Measurements from ENCODE around the gene PIGR. TPM values are rescaled to one million over a fixed set of nuclear protein-coding genes. Genes with fewer than 3 reads are reported as not detected.

PIGR gene
- total and polyA plus RNA-seq, 9 donors = 0.04 to 5.3 (median 0.73) TPM; not detected in 1

DNA sequence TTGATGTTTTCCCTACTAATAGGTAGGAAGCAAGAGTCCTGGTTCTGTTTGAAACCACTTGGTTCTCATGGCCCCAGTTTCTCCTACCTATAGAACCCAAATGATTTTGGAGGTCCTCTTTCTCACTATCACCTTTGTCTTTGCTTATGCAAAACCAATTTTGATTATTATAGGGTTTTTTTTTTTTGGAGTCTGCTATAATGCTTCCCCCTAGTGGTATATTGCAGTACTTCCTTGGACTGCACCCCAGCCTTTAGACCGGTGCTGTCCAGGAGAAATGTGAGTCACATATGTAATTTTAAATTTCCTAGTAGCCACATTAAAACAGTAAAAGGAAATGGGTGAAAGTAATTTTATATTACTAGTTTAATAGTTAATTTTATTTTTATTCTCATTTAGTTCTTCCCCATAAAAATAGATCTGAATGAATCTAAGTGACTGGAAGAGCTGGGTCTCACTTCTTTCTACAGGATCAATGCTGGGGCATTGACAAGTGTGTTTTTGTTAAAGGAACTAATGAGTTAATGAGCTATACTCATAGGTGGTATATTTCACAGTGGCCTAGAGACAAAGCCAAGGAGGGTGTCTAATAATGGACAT, 35.1 kb downstream of the PIGR start:
- TF ChIP-seq EP300 (IDR thresholded peaks at IDR 0.05) = no peak
- TF ChIP-seq, protein P1, sequence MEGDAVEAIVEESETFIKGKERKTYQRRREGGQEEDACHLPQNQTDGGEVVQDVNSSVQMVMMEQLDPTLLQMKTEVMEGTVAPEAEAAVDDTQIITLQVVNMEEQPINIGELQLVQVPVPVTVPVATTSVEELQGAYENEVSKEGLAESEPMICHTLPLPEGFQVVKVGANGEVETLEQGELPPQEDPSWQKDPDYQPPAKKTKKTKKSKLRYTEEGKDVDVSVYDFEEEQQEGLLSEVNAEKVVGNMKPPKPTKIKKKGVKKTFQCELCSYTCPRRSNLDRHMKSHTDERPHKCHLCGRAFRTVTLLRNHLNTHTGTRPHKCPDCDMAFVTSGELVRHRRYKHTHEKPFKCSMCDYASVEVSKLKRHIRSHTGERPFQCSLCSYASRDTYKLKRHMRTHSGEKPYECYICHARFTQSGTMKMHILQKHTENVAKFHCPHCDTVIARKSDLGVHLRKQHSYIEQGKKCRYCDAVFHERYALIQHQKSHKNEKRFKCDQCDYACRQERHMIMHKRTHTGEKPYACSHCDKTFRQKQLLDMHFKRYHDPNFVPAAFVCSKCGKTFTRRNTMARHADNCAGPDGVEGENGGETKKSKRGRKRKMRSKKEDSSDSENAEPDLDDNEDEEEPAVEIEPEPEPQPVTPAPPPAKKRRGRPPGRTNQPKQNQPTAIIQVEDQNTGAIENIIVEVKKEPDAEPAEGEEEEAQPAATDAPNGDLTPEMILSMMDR (IDR thresholded peaks at IDR 0.05) = peak; percentile 42 to 49 (median 48)
- H3K36me3 ChIP-seq = no peaks in the 10 kb centered on the region
- H3K27me3 ChIP-seq = no peaks in the 10 kb centered on the region
- H3K9me3 ChIP-seq = no peaks in the 10 kb centered on the region
- peaks cover 4% of the 10 kb centered on the region for H3K4me1 ChIP-seq (ENCODE audit: insufficient read depth)
- no peak overlapping the region for H3K27ac ChIP-seq
- DNase-seq = peak in 1 of 5 donors; percentile 34
- no peak overlapping the region for H3K4me3 ChIP-seq
- intact Hi-C loops (cut with DNase I) = loop anchor here (5.0 to 10.0 kb wide), 8 partner anchors 164 to 436 kb away; partner anchors contain the start of gene IKBKE (in 2 of the 4)
- 0 to 2% (median 0%) methylated on average over 1 of the region's 1 CpG for WGBS, 3 donors

DNA sequence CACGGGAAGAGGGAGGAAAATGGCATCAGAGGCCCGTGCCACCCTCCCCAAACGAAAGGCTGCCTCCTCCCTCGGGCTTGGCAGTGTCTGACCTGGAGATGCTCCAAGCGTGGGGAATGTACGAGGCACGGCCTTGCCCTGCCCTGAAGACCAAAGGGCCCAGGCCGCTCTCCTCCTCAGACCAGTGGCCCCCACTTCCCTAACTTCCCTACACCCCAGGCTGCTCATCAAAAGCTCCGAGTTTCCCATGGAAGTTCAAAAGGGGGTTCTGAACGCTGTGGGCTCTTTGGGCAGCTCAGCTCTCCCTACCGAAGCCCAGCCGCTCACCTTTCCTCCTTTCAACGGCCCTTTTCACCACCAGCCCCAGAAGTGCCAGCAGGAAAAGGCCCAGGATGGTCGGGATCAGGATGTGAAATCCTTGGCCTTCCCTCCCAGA, 36.4 kb downstream of the PIGR start:
- no peaks in the 10 kb centered on the region for H3K27me3 ChIP-seq
- peak in 1 of 5 donors; percentile 17 for DNase-seq
- TF ChIP-seq EP300 (IDR thresholded peaks at IDR 0.05) (no peak), POLR2A (IDR thresholded peaks at IDR 0.05) (no peak)
- TF ChIP-seq, protein P1 (IDR thresholded peaks at IDR 0.05) = no peak
- H3K4me1 ChIP-seq (ENCODE audit: insufficient read depth) = peaks cover 4% of the 10 kb centered on the region
- no peaks in the 10 kb centered on the region for H3K36me3 ChIP-seq
- H3K4me3 ChIP-seq = peak overlapping the region; percentile 34
- intact Hi-C loops (cut with DNase I) = loop anchor here (5.0 to 10.0 kb wide), 8 partner anchors 165 to 435 kb away; partner anchors contain the start of gene IKBKE (in 2 of the 4)
- H3K27ac ChIP-seq = no peak overlapping the region
- no peaks in the 10 kb centered on the region for H3K9me3 ChIP-seq
- WGBS, 3 donors = 19 to 23% (median 21%) methylated on average over 14 of the region's 14 CpGs

DNA sequence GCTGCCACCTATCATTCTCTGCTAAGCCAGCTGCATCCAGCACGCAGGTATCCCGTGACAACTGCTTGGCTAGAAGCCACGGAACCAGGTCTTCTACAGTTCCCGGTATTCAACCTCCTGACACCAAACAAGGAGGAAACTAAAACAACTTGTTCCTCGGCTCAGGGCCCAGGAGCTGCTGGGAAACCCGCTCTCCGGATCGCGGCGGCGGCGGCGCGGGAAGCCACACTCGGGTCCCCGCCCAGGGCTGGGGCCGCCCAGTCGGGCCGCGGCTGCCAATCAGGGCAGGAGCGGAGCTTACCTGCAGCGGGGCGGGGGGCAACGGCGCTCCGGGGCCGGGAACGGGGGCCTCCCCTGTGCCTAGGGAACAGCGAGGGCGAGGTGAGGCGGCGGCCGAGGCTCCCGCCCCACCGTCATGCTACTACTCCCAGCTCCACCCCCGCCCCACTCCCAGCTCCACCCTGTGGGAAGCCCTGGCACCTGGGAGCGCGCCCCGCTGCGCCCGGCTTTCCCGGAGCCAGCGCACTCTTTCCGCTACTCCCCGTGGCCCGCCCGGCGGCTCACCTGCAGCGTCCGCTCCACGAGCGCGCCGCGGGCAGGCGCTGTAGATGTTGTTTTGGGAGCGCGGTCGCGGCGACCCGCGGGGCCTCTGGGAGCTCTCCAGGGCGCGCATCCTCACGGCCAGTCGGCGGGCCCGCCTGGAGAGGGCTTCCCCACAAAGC, 36.9 kb downstream of the PIGR start:
- Histone ChIP-seq H3K36me3 (no peaks in the 10 kb centered on the region), H3K9me3 (no peaks in the 10 kb centered on the region), H3K27me3 (no peaks in the 10 kb centered on the region), H3K4me3 (peak overlapping the region; percentile 34), H3K4me1 (ENCODE audit: insufficient read depth) (peaks cover 4% of the 10 kb centered on the region), H3K27ac (no peak overlapping the region)
- intact Hi-C loops (cut with DNase I) = no loop called here
- 1 to 5% (median 2%) methylated on average over 49 to 69 of the region's 69 CpGs for WGBS, 3 donors
- DNase-seq = peak in 4 of 5 donors; percentile 23 to 69 (median 52)
- TF ChIP-seq EP300 (IDR thresholded peaks at IDR 0.05) = peak; percentile 23
- TF ChIP-seq, protein P1 (IDR thresholded peaks at IDR 0.05) = no peak

DNA sequence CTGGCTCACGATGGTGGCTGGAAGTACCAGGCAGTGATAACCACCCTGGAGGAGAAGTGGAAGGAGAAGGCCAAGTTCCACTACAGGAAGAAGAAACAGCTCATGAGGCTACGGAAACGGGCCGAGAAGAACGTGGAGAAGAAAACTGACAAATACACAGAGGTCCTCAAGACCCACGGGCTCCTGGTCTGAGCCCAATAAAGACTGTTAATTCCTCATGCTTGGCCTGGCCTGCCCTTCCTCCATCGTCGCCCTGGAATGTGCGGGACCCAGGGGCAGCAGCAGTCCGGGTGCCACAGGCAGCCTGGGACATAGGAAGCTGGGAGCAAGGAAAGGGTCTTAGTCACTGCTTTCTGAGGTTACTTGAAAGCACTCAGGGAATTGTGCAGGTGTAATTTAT, 38.2 kb downstream of the PIGR start:
- DNase-seq = no peak
- peaks cover 4% of the 10 kb centered on the region for H3K4me1 ChIP-seq (ENCODE audit: insufficient read depth)
- TF ChIP-seq, protein P1 (IDR thresholded peaks at IDR 0.05) = no peak
- TF ChIP-seq POLR2A (IDR thresholded peaks at IDR 0.05) = no peak
- TF ChIP-seq EP300 (IDR thresholded peaks at IDR 0.05) = no peak
- no peak overlapping the region for H3K27ac ChIP-seq
- H3K4me3 ChIP-seq = no peak overlapping the region
- intact Hi-C loops (cut with DNase I) = no loop called here
- H3K36me3 ChIP-seq = no peaks in the 10 kb centered on the region
- no peaks in the 10 kb centered on the region for H3K9me3 ChIP-seq
- WGBS, 3 donors = 95 to 96% (median 95%) methylated on average over 10 of the region's 10 CpGs
- no peaks in the 10 kb centered on the region for H3K27me3 ChIP-seq

All from ovary (tissue), 9 donors.